Sigmoid colon (tissue), 4 donors: ENCODE results near the gene KAZN.

Experiments used
- CTCF ChIP-seq, 4 experiments: fragments of 450-650 bp in 3 of 4; fragments of 200-600 bp in 1 of 4; IDR thresholded peaks; one replicate each; pipeline ENCODE4 v1.5.1; 2016 to 2019; ENCODE audit warnings: antibody characterized with exemption in 4 of 4, mild to moderate bottlenecking in 3 of 4, moderate library complexity in 2 of 4
- EP300 ChIP-seq, 4 donors: sonication (generic); formaldehyde crosslinking; IDR thresholded peaks; one replicate each; pipeline ENCODE4 v1.6.1; 2017; ENCODE audit warnings: antibody characterized with exemption in 4 of 4
- POLR2A ChIP-seq, 2 donors: fragments of 450-650 bp; IDR thresholded peaks; one replicate each; pipeline ENCODE4 v1.6.1; 2016; ENCODE audit warnings: antibody characterized with exemption in 2 of 2, mild to moderate bottlenecking in 2 of 2, moderate library complexity in 2 of 2
- POLR2AphosphoS5 ChIP-seq, 4 donors: sonication (generic); formaldehyde crosslinking; IDR thresholded peaks; one replicate each; pipeline ENCODE4 v1.6.1; 2017; ENCODE audit warnings: antibody characterized with exemption in 4 of 4

- no peak for TF ChIP-seq CTCF (IDR thresholded peaks at IDR 0.05)
- no peak for TF ChIP-seq POLR2AphosphoS5 (IDR thresholded peaks at IDR 0.05)
- TF ChIP-seq POLR2A (IDR thresholded peaks at IDR 0.05): no peak
- no peak for TF ChIP-seq EP300 (IDR thresholded peaks at IDR 0.05)
Measured at GRCh38 chr1:14567903-14568302, 30.6 kb upstream of the KAZN start.
